K562 (cell line): ENCODE measurements around the gene TCEANC. TPM values are rescaled to one million over a fixed set of nuclear protein-coding genes. Genes with fewer than 3 reads are reported as not detected.

ENCODE experiments used
- MLLT1 ChIP-seq, 2 experiments: fragments of 450-650 bp; IDR thresholded peaks; 2 replicates each; pipeline ENCODE4 v1.6.1; 2016
- NFIC ChIP-seq: fragments of 450-650 bp; IDR thresholded peaks from 2 replicates; pipeline ENCODE4 v1.6.1; 2017; ENCODE audit warnings: mild to moderate bottlenecking, inconsistent platforms
- PHF8 ChIP-seq: fragments of 200-600 bp; sonication (generic); IDR thresholded peaks from 2 replicates; pipeline ENCODE4 v1.6.1; 2012; ENCODE audit warnings: mixed run types, mild to moderate bottlenecking, inconsistent platforms, low read length, moderate library complexity, borderline replicate concordance
- POLR2A ChIP-seq: fragments of 450-650 bp; conservative IDR thresholded peaks from 2 replicates; pipeline ENCODE4 v1.6.1; 2016
- RERE ChIP-seq: sonication (generic); formaldehyde crosslinking; IDR thresholded peaks from 2 replicates; pipeline ENCODE4 v1.8.0; 2023; ENCODE audit warnings: missing genetic modification reagents, mild to moderate bottlenecking, borderline replicate concordance
- VEZF1 ChIP-seq: fragments of 200-800 bp; sonication (Bioruptor generic); IDR thresholded peaks from 2 replicates; pipeline ENCODE4 v1.6.1; 2017; ENCODE audit warnings: missing genetic modification characterization, missing compliant biosample characterization
- ZBTB40 ChIP-seq, 2 experiments: fragments of 450-650 bp in 1 of 2; sonication (generic) in 1 of 2; formaldehyde crosslinking in 1 of 2; IDR thresholded peaks; 2 replicates each; pipeline versions ENCODE4 v1.7.1 to v1.9.0; 2016 to 2022; ENCODE audit warnings: inconsistent platforms in 1 of 2, mild to moderate bottlenecking in 1 of 2, missing genetic modification reagents in 1 of 2
- ZFX ChIP-seq: sonication (generic); formaldehyde crosslinking; IDR thresholded peaks from 2 replicates; pipeline ENCODE4 v1.8.0; 2022; ENCODE audit warnings: mild to moderate bottlenecking, missing genetic modification reagents, moderate library complexity
- polyA plus RNA-seq, 8 experiments: library from polyadenylated mRNA; depleted of rRNA in 4 of 8; stranded (reverse) in 5 of 8; unstranded in 3 of 8; fragments of >200 nt; fragmentation: Nextera tagmentation in 2 of 8; fragmentation: Illumina TruSeq in 1 of 8; extraction: Ambion mirVana in 2 of 8; extraction: Trizol in 1 of 8; gene quantifications; 2 replicates each; pipeline versions ENCODE4 v1.2.1 to v1.2.3, GENCODE V29; 2011 to 2014; ENCODE audit warnings: inconsistent platforms in 1 of 8, missing spikeins in 1 of 8
- total RNA-seq, 7 experiments: library from RNA; depleted of rRNA in 6 of 7; stranded (reverse); fragments of >200 nt in 6 of 7; fragmentation: Illumina TruSeq in 2 of 7; extraction: Trizol in 2 of 7; gene quantifications; 2 replicates each; pipeline versions ENCODE4 v1.2.1 to v1.2.3, GENCODE V29; 2011 to 2021; ENCODE audit warnings: low replicate concordance in 1 of 7

The TCEANC gene
- total and polyA plus RNA-seq, 9 of the 15 experiments (the other 6 are each of a cell fraction or from before 2014, with no cell fraction given): 1.2 to 2.8 (median 2.0) TPM

GRCh38 chrX:13688958-13689740 is 36.2 kb downstream of the TCEANC start, which contains the start of gene RAB9A (continued):
- no peak for TF ChIP-seq RERE
- peak; percentile 38 for TF ChIP-seq NFIC
- TF ChIP-seq ZFX: peak; percentile 76
- TF ChIP-seq POLR2A: peak; percentile 88
- peak; percentile 33; the same call in 1 of the 2 replicates for TF ChIP-seq ZBTB40 (IDR thresholded peaks at IDR 0.05)
- TF ChIP-seq ZBTB40 (CRISPR knock-in tag; IDR thresholded peaks at IDR 0.05): no peak
- TF ChIP-seq VEZF1 (CRISPR knock-in tag): peak; percentile 62
- peak in 1 of 2 experiments; percentile 11; a peak in 1 of 4 replicates for TF ChIP-seq MLLT1 (IDR thresholded peaks at IDR 0.05)
- TF ChIP-seq PHF8: peak; percentile 85; the same call in 1 of the 2 replicates
